Stimulated activated effector memory CD8-positive, alpha-beta T cell treated with anti-CD3 and anti-CD28 coated beads, Interleukin-12 subunit alpha, Interleukin-12 subunit beta, amount 100 ng/mL, for 72 hours (primary cell): ENCODE data around the gene DGKI.

ENCODE experiments used
- ATAC-seq: fragments of 150-1000 bp; cut with Tn5 transposase; 2 replicates; pipeline ENCODE4 v1.10.0; 2021
- DNase-seq, 2 donors: peaks; one replicate each; pipeline ENCODE4 v3.0.0; 2021 to 2022; ENCODE audit warnings: low spot score in 2 of 2
- H3K27ac Mint-ChIP-seq: one replicate; pipeline ENCODE4 v1.8.0; 2022; ENCODE audit warnings: mild to moderate bottlenecking, mixed read lengths
- H3K36me3 Mint-ChIP-seq: one replicate; pipeline ENCODE4 v1.8.0; 2022; ENCODE audit warnings: mild to moderate bottlenecking, mixed read lengths
- H3K4me1 Mint-ChIP-seq: one replicate; pipeline ENCODE4 v1.8.0; 2022; ENCODE audit warnings: mixed read lengths
- H3K4me3 Mint-ChIP-seq: one replicate; pipeline ENCODE4 v1.8.0; 2022; ENCODE audit warnings: mild to moderate bottlenecking, mixed read lengths
- H3K9me3 Mint-ChIP-seq: one replicate; pipeline ENCODE4 v1.8.0; 2022; ENCODE audit warnings: mixed read lengths

Gene DGKI

DNA sequence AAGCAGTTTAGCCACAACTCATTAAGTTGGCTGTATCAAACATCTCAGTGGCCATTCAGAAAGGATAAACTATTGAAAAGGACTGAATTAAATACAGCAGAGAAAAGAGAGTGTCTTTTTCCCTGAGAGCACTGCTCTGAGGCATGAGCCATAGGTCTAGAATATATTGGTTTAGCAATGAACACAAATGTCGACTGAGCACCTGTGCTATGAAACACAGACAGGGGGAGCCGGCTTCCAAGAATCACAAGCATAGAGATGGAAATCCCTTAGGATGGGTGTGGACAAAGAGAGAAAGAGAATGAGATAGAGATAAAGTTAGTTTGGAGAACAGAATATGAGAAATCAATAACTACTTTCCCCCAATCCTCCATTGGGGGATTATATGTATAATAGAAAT, 54.8 kb downstream of the DGKI start:
- Mint-ChIP-seq H3K9me3 (peaks cover 4% of the 10 kb centered on the region), H3K27ac (no peak overlapping the region), H3K4me3 (no peak overlapping the region), H3K36me3 (no peaks in the 10 kb centered on the region), H3K4me1 (no peaks in the 10 kb centered on the region)
- ATAC-seq (no peak), DNase-seq (no peak)

DNA sequence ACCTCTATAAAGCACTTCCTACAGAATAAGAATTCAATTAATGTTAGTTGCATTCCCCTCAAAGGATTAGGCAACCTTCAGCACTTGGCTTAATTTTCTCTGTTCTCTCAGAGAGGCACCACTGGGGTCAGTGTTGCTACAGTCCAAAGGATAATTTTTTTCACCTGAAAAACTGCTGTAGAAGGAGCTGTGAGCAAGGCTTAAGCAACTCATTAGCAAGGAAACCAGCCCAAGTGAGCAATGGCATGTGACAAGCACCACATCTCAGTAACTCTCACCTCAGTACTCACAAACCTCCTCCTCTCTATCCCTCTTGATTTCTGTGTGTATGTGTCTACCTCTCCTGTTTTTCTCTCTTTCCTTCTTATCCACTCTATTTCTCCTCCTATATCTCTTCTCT, 55.9 kb downstream of the DGKI start:
- H3K4me1 Mint-ChIP-seq, result no peaks in the 10 kb centered on the region
- H3K27ac Mint-ChIP-seq, result no peak overlapping the region
- DNase-seq (no peak), ATAC-seq (no peak)
- H3K4me3 Mint-ChIP-seq, result no peak overlapping the region
- H3K9me3 Mint-ChIP-seq, result peaks cover 4% of the 10 kb centered on the region
- no peaks in the 10 kb centered on the region for H3K36me3 Mint-ChIP-seq

DNA sequence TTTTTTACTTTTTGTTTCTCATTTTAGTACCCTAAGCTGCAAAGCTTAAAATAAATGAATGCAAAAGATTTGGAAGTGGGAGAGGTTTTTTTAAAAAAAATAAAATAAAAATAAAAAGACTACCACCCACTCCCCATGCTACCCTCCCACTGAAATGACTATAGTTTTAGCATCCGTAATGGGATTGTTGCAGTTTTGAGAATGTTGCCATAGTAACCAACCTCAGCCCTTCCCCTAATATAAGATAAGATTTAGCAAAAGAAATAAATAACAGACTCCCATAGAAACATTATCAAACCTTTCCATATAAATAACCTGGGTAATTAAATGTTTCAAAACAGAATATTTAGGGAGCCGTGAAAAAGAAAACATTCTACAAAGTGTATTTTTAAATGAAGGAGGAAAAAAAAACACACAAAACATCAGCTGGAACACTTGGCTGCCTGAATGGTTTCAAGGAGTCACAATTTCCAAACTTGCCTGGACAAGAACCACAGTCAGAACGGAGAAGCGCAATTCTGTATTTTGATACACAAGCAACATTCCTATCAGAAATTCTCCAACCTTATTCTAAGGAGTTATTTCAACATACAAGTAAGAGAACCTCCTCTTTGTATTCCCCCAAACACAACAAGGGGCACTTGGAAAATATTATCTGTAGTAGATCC, 57.4 kb downstream of the DGKI start:
- DNase-seq (no peak), ATAC-seq (no peak)
- Mint-ChIP-seq H3K4me3 (no peak overlapping the region), H3K27ac (no peak overlapping the region), H3K36me3 (no peaks in the 10 kb centered on the region), H3K9me3 (peaks cover 8% of the 10 kb centered on the region), H3K4me1 (no peaks in the 10 kb centered on the region)

DNA sequence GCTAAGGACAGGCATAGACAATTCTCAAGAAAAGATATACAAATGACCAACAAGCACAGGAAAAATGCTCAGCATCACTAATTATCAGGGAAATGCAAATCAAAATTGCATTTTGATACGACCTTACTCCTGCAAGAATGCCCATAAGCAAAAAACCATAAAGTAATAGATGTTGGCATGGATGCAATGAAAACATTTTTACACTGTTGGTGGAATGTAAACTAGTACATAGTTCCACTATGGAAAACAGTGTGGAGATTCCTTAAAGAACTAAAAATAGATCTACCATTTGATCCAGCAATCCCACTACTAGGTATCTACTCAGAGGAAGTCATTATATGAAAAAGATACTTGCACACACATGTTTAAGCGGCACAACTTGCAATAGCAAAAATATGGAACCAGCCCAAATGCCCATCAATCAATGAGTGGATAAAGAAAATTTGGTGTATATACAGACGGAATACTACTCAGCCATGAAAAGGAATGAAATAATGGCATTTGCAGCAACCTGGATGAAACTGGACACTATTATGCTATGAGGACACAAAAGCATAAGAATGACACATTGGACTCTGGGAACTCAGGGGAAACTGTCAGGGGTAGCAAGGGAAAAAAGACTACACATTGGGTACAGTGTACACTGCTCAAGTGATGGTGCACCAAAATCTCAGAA, 59.3 kb downstream of the DGKI start:
- no peak overlapping the region for H3K27ac Mint-ChIP-seq
- ATAC-seq, result no peak
- H3K36me3 Mint-ChIP-seq, result no peaks in the 10 kb centered on the region
- no peak for DNase-seq
- H3K4me3 Mint-ChIP-seq, result no peak overlapping the region
- peaks cover 8% of the 10 kb centered on the region for H3K9me3 Mint-ChIP-seq
- H3K4me1 Mint-ChIP-seq, result no peaks in the 10 kb centered on the region

DNA sequence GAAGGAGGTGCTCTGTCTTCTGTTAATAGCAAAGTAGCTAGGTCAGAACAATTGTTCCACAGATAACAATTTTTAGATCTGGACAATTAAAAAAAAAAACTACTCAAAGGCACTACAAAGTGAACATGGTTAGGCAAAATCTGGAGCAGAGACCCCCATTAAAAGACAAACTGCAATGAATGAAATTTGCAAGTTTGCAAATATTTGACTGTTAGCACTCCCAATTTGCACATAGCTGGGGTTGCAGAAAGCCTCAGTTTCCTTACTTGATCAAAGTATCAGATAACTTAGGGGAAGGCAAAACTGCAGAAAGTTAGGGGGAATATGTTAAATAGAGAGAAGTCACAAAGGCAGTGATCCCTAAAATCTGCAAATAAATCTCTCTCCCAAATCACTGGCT, 68.3 kb downstream of the DGKI start:
- Mint-ChIP-seq H3K4me3 (no peak overlapping the region), H3K36me3 (peaks cover 6% of the 10 kb centered on the region), H3K4me1 (no peaks in the 10 kb centered on the region), H3K9me3 (no peaks in the 10 kb centered on the region), H3K27ac (no peak overlapping the region)
- DNase-seq, result no peak
- ATAC-seq, result no peak

DNA sequence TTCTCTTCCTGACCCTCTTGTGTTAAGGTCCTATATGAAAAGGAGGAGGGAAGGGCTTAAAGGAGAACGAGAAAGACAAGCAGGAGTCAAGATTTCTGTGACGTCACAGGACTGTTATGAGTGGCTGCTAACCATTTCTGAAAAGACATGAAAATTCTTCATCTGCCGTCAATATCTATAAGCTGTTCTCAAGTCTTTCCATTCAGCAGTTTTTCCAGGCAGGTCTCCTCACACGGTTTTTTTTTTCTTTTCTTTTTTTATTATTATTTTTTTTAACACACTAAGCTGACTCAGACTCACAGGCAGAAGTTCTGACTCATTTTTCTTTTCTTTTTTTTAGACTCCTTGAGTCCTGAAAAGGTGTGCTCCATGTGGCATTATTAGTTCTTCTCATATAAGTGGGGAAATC, 72.0 kb downstream of the DGKI start:
- H3K27ac Mint-ChIP-seq, result no peak overlapping the region
- no peaks in the 10 kb centered on the region for H3K9me3 Mint-ChIP-seq
- no peak overlapping the region for H3K4me3 Mint-ChIP-seq
- H3K4me1 Mint-ChIP-seq, result no peaks in the 10 kb centered on the region
- no peak for ATAC-seq
- H3K36me3 Mint-ChIP-seq, result peaks cover 6% of the 10 kb centered on the region
- DNase-seq, result no peak

DNA sequence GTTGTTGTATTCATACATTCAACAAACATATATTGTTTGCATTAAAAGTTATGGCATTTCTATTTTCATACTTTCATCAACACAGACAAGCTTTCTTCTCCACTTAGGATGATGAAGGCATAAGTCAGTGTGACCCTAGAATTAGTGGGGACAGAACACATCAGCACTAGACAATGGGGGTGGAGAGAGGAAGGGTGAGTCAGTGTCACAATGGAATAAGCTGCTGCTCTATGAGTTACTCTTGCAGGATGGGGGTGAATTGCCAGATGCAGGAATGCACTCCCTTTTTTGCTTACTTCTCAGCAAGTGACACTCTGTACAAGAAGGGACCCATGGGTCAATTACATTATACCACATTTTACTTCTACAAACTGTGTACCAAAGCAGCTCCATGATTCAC, 74.0 kb downstream of the DGKI start:
- no peak overlapping the region for H3K4me3 Mint-ChIP-seq
- peaks cover 6% of the 10 kb centered on the region for H3K36me3 Mint-ChIP-seq
- no peak overlapping the region for H3K27ac Mint-ChIP-seq
- H3K4me1 Mint-ChIP-seq, result no peaks in the 10 kb centered on the region
- H3K9me3 Mint-ChIP-seq, result no peaks in the 10 kb centered on the region
- ATAC-seq (peak; percentile 45), DNase-seq (no peak)

DNA sequence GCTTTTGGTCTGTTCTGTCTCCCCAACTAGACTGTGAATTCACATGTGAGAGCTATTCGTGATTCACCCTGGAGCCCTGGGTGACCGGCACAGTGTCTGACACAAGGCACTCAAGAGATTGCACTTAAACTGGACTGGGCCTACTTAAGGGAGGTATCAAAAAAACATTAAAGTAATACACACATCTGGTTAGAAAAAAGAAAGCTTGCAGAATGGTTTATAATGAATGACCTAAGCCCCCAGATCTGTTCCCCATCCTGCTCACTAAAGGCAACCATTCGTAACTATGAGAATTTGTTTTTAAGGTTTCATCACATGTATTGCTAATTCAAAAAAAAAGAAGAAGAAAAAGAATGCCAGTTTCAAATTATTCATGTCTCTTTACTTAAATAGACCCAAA, 74.5 kb downstream of the DGKI start:
- Mint-ChIP-seq H3K4me3 (no peak overlapping the region), H3K36me3 (peaks cover 6% of the 10 kb centered on the region), H3K27ac (no peak overlapping the region), H3K4me1 (no peaks in the 10 kb centered on the region), H3K9me3 (no peaks in the 10 kb centered on the region)
- DNase-seq (no peak), ATAC-seq (no peak)

DNA sequence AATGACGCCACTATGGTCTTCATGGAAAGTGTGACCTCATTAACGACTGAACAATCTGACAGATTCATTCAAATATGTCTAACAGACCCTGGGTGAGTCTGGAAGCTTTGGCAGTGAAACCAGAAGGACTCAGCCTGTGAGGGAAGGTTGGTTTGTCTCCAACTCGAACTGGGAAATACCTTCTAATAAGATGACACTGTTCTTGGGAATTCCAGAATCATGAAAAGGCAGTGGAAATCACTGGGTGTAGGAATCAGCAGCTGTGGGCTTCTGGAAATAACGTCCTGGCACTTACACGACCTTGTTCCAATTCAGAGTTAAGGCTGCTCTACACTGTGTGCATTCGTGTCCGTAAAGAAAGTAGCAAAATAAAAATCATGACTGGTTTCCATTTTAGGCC, 75.1 kb downstream of the DGKI start:
- no peaks in the 10 kb centered on the region for H3K4me1 Mint-ChIP-seq
- no peaks in the 10 kb centered on the region for H3K9me3 Mint-ChIP-seq
- no peak overlapping the region for H3K4me3 Mint-ChIP-seq
- DNase-seq, result no peak
- ATAC-seq, result no peak
- no peak overlapping the region for H3K27ac Mint-ChIP-seq
- peaks cover 6% of the 10 kb centered on the region for H3K36me3 Mint-ChIP-seq

DNA sequence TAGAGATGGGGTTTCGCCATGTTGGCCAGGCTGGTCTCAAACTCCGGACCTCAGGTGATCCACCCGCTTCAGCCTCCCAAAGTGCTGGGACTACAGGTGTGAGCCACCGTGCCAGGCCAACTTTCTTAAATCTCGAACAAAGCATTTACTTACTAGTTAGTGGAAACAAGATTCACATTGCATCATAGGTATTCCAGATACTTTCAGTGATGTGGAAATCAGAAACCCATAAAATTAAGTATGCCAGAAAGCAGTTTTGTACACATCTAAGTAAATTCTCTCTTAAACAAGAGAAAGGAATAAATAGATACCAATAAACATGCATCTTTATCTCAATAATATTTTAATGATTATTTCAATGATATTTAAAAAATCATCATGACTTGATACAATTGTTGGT, 75.5 kb downstream of the DGKI start:
- Mint-ChIP-seq H3K4me3 (no peak overlapping the region), H3K36me3 (peaks cover 6% of the 10 kb centered on the region), H3K4me1 (no peaks in the 10 kb centered on the region), H3K9me3 (no peaks in the 10 kb centered on the region), H3K27ac (no peak overlapping the region)
- DNase-seq (no peak), ATAC-seq (no peak)

DNA sequence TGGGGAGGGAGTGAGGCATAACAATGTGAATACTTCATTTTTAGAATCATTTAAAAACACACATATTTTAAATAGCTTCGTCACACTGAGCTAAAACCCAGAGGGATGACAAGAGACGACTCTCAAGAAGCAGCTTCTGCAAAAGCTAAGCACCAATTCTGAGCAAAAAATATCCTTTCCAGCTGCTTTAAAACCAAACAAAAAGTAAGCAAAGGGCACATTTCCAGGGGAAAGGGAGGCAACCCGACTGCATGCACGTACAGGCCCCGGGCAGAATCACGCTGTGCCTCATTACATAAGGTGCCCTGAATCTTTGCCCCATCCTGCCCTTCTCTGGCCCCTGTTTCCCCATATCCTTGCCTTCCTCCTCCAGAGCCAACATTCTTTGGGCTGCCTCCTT, 78.4 kb downstream of the DGKI start:
- Mint-ChIP-seq H3K27ac (no peak overlapping the region), H3K36me3 (no peaks in the 10 kb centered on the region), H3K9me3 (no peaks in the 10 kb centered on the region), H3K4me3 (no peak overlapping the region), H3K4me1 (no peaks in the 10 kb centered on the region)
- no peak for DNase-seq
- no peak for ATAC-seq

DNA sequence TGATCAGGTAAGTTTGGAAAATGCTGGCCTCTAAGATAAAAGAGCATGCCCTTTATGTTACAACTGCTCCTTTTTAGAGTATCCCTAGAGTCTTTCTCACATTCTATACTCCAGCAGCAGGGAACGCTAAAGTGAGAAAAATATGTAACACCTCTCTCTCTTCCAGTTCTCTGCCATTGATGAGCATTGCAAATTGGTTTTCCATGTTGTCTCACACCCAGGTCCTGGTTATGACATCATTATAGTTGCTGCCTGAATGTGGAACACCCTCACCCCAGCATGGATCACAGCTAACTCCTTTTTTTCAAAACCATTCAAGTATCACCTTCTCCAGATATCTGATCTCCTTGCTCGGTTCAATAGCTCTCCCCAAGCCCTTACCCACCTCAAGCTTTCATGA, 84.4 kb downstream of the DGKI start:
- ATAC-seq (no peak), DNase-seq (no peak)
- H3K4me3 Mint-ChIP-seq, result no peak overlapping the region
- no peaks in the 10 kb centered on the region for H3K36me3 Mint-ChIP-seq
- no peaks in the 10 kb centered on the region for H3K4me1 Mint-ChIP-seq
- no peak overlapping the region for H3K27ac Mint-ChIP-seq
- H3K9me3 Mint-ChIP-seq, result peaks cover 7% of the 10 kb centered on the region

DNA sequence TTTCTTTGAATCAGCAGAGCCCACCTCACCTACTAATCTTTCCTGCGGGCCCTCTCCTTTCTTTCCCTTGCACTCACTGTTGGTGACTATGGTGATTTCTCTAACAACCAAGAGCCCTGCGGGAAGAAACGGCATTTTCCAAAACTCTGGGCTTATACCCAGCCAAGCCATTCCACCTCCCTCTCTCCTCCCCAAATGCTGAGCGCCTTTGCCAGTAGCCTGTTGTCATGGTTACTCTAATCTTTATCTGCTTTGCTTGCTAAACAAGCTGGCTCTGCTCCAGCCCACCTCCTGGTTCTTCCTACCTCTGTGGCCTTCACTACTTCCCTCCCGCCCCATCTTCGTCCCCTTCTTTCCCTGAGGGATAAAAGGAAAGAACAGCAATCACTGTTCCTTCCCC, 86.7 kb downstream of the DGKI start:
- no peak for DNase-seq
- H3K4me1 Mint-ChIP-seq, result no peaks in the 10 kb centered on the region
- ATAC-seq, result no peak
- no peaks in the 10 kb centered on the region for H3K36me3 Mint-ChIP-seq
- peaks cover 9% of the 10 kb centered on the region for H3K9me3 Mint-ChIP-seq
- no peak overlapping the region for H3K27ac Mint-ChIP-seq
- no peak overlapping the region for H3K4me3 Mint-ChIP-seq

DNA sequence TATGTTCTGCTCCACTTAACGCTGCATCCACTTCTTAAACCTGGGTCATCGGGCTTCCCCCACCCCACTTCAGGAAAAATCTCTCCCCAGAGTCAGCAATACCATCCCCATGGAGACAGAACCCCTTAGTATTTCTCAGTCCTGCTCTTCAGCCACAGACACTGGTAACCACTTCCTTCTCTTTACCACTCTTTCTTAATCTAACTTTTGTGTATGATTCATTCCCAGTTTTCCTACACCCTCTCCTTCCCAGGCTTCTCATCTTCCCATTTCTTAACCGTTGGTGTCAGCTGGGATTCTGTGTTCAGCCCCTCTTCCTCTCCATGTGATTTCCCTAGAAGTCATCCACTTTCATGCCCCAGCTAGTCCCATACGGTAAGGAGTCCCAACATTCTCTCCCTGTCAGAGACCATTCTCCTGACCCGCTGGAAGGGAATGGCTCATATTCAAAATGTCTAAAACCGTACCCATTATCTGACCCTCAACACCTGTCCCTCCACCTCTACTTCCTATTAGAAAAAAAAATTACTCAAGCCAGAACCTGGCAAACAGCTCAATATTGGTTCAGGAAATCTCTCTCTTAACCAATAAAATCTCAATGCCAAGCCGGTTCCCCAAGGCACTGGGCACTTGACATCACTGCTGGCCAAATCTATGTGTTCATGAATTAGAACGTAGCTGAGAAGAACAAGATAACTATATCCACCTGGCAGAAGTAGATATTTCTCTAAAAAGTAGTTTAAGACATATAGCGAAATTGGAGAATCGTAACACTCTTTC, 89.4 kb downstream of the DGKI start:
- ATAC-seq (no peak), DNase-seq (no peak)
- Mint-ChIP-seq H3K4me3 (no peak overlapping the region), H3K9me3 (peaks cover 9% of the 10 kb centered on the region), H3K36me3 (no peaks in the 10 kb centered on the region), H3K27ac (no peak overlapping the region), H3K4me1 (no peaks in the 10 kb centered on the region)

DNA sequence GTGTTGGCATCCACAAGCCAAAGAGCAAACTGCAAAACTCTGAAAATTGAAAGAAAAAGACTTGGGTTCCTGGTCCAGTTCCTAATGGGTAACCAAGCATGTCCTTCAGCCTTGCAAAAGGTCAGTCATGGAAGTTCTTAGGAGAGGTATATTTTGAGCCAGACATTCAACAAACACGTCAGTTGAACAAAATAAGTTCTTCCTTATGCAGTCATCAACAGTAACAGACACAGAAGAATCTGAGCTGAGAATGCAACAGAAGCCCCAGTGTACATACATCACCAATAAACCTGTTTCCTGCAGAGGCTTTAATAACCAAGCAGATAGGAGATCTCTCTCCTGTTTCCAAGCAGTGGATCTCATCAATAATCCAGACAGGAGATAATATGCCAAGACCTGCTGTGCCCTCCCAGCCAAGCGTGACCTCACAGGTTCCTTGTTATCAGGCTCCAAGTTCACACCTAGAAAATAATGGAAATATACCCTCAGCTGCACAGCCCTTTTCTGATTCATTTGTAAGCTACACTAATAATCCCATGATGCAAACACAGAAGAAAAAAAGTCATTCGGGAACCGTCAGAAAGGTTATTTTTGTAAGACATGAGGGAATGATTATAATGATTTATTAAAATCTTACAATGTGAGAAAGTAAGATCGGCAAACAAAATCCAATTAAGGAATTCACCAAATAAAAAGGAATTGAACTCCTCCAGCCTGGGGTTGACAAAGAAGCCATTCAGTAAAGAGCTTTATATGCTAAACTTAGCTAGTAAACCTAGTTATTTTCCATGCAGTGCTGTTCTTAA, 90.7 kb downstream of the DGKI start:
- no peaks in the 10 kb centered on the region for H3K4me1 Mint-ChIP-seq
- H3K36me3 Mint-ChIP-seq, result no peaks in the 10 kb centered on the region
- peaks cover 3% of the 10 kb centered on the region for H3K9me3 Mint-ChIP-seq
- DNase-seq (no peak), ATAC-seq (no peak)
- no peak overlapping the region for H3K4me3 Mint-ChIP-seq
- H3K27ac Mint-ChIP-seq, result no peak overlapping the region
